Cerebellar cortex (tissue), 1 donor: ENCODE results near the gene KCNH1.

ENCODE experiments used
- DNase-seq: peaks from one replicate; pipeline ENCODE4 v3.0.0-alpha.2; 2015; ENCODE audit warnings: low spot score

The KCNH1 gene

GRCh38 chr1:210857146-210857663 is 276.7 kb downstream of the KCNH1 start:
- no peak for DNase-seq

DNA sequence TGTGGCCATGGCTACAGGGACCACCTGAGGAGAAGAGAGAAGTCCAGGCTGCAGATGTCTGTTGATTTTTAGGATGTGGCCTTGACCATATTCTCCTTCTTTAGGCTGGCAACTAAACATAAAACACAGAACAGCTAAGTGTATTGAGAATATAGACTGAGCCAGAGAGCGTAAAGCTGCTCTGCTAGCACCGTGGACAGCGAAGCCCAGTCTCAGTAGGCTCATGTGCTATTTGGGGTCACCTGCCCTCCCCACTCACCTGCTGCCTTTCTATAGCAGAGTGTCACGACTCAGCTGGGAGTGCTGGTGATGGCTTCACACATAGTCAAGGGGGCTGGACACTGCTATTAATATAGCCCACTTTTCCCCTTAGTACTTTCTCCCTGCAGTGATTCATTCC is 278.5 kb downstream of the KCNH1 start:
- DNase-seq = no peak

DNA sequence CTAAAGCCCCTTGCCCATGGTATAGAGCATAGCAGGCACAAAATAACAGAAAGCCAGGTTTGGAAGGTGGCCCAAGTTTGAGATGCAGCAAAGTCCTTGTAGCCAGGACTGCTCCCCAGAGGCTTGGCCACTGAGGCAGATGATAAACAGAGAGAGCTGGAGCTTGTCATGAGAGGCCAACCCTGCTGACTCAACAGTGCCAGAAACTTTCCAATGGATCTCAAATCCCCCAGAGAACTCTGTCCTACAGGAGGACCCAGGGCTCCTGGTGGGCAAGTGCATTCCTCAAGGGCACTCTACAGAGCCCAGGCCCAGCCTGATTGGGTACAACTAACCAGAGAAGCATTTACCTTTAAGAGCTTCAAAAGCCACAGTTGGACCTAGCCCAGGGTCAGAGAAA is 280.7 kb downstream of the KCNH1 start:
- no peak for DNase-seq

- peak; percentile 58 for DNase-seq
Observed at GRCh38 chr1:210850556-210850955, 283.4 kb downstream of the KCNH1 start.

DNA sequence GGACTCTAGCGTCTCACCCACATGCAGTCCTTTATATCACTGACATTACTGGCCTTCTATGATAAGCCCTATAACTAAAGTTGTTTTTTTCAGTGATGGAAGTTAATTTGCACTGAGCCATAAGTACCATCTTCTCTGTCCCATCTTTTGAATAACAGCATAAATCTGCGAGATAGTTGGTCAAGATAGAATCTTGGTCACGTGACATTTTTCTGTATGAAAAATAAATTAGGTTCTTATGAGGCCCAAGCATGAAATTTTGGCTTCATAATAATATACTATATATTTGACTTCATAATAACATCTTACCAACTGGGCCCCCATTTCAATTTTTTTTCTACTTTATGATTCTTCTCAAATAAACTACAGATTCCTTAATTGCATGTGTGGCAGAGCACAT is 285.5 kb downstream of the KCNH1 start:
- DNase-seq = no peak

DNA sequence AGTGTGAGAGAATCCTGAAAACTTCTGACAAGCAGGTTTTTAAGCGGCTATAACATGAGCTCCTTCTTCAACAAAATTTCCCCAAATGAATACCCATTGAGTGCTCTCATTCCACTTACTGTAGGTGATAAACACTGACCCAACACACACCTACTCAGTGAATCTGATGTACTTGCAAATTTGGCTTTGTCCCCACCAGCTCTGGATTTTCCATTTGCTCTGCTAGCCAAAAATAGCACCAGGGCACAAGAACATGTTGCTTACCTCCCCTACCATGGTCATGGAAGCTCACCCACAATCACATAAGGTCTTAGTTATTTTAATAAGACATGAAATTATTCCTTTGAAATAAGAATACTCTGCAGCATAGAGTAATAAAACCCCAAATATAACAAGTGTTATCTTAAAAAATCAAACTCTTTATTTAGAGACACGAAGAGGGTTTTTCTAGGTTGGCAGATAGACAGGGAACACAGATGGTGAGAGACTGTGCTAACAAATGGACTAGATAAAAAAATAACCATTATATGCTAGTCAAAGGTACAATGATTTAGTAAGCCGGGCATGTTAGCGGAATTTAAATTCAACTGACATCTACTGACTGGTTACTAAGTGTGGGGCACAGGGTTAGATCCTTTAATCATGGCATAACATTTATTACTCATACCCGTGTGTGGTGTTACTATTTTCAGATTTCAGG is 291.9 kb downstream of the KCNH1 start:
- DNase-seq = peak; percentile 98

DNA sequence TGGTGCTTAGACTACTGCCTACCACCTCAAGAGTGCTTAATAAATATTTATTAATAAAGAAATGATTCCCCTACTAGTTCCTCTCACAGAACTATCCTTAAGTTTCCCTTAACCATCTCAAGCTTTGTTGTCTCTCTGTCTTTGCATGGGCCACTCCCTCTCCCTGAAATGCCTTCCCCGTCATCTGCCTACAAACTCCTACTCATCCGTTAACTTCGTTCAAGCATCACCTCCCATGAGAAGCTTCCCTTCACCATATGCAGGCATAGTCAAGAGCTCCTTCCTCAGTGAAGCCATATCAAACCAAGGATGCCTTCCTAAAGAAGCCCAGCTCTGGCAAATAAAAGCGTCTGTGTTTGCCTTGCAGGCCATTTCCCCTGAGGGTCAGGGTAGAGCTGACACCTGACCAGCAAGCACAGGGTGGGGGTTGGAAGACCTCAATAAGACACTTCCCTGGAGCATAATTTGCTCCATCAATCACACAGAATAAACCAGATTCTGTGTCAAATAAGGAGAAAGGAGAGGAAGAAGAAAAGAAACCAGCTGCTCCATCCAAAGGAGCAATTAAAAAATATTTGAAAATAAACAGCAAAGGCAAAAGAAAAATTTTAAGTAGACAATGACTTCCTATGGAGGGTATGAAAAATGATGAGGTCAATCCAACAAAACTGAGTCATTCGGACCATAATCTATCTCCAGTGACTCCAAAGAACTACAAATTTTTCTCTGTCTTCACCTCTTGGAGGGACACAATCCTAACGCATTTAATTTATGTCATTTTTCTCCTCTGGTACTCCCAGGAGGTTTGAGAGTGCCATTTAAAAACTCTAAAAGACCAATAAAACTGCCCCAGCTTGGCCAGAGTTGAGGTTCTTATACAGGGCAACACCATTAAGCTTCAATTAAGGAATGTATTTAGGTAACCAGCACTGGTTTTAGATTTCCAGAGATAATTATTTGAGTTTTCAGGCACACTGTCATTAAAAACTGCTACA is 303.6 kb downstream of the KCNH1 start:
- no peak for DNase-seq

DNA sequence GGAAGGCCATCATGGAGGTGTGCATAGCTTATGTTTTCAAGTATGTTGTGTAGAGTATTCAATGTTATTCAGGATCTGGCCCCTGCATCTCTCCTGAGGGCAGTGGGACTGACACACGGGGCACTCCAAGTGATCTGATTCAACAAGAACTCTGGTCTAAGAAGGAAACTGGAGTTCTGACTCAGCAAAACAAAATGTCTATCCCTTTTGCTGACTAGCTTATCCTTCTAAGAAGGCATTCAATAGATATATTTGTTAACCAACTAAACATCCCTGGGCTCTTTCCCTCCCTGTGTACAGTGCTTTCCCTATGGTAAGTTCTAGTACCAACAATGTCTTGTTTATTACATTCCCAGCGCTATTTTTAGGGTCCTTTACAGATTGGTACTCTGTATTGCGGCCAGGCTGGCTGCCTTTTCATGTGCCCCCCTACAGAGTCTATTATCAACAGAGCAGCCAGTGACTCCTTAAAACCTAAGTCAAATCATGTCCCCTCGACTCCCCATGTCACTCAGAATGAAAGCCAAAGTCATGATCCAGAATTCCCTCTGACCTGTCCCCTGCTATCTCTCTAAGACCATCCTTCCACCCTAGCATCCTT is 304.9 kb downstream of the KCNH1 start:
- DNase-seq = peak; percentile 49

- no peak for DNase-seq
Observed at GRCh38 chr1:210827481-210827880, 306.5 kb downstream of the KCNH1 start.

- peak; percentile 81 for DNase-seq
Observed at GRCh38 chr1:210826686-210827085, 307.3 kb downstream of the KCNH1 start.

DNA sequence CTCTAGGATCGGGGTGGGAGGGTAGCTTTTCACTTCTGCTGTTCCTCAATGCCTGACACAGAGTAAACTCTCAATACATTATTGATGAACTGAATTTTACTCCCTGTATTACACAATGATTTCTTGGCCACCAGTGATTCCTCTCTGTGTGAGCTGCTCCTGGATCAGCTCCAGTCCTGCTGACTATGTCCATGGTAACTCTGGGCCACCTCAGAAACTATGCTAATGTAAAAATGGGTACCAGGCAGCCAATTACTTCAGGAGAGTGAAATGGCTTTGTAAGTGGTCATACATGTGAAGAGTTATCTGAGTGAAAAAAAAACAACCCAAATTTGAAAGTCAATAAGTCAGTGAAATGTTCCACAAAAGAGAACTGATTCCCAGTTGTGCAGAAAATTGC is 311.0 kb downstream of the KCNH1 start:
- DNase-seq = peak; percentile 57

DNA sequence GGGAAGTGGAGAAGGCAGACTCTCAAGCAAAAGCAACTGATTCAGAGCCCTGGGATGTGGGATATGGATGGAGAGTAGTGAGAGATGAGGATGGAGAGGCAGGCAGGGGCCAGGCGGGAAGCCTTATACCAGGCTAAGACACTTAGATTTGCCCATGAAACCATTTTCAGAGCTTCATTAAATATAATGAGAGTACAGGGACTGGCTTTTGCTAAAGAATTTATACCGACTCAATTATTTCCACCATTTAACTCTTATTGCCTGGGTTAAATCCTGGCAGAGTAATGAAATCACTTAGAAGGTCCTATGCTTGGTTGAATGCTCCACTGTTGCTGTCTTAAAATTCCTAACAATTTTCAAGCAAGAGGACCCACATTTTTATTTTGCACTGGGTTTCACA is 311.7 kb downstream of the KCNH1 start:
- no peak for DNase-seq

GRCh38 chr1:210821615-210822014 is 312.3 kb downstream of the KCNH1 start:
- DNase-seq = no peak

GRCh38 chr1:210819266-210819665 is 314.7 kb downstream of the KCNH1 start:
- peak; percentile 64 for DNase-seq

DNA sequence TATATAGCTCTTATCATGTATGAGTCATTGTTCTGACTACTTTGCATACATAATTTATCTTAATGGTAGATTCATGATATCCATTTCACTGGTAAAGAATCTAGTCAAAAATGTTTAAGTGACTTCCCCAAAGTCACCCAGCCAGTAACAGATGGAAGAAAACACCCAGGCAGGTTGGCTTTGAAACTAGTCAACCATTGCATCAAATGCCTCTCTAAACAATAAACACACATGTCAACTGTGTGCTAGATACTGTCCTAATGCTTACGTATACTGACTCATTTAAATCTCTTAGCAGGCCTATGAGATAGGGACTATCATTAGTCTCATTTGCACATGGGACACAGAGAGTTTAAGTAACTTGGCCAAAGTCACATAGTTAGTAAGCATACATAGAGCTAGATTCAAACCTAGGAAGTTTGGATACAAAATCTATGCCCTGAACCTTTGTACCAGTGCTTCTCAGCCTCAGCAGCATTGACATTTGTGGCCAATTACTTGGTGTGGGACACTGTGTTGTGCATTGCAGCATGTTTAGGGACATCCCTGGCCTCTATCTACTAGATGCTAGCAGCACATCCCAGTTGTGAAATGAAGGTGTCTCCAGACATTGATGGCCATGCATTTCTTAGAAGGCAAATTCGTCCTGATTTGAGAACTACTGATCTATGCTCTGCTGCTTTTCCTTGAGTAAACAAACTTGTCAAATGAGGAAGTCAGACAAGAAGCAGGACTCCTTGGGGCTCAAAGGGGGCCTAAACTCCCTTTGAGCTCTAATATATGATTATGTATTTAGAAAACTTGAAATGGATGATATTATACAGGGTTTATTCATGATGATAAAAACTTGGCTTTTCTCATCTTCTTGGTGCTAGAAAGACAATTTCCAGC is 316.3 kb downstream of the KCNH1 start:
- DNase-seq = no peak

- DNase-seq = peak; percentile 77
Observed at GRCh38 chr1:210815641-210816550, 318.1 kb downstream of the KCNH1 start.

DNA sequence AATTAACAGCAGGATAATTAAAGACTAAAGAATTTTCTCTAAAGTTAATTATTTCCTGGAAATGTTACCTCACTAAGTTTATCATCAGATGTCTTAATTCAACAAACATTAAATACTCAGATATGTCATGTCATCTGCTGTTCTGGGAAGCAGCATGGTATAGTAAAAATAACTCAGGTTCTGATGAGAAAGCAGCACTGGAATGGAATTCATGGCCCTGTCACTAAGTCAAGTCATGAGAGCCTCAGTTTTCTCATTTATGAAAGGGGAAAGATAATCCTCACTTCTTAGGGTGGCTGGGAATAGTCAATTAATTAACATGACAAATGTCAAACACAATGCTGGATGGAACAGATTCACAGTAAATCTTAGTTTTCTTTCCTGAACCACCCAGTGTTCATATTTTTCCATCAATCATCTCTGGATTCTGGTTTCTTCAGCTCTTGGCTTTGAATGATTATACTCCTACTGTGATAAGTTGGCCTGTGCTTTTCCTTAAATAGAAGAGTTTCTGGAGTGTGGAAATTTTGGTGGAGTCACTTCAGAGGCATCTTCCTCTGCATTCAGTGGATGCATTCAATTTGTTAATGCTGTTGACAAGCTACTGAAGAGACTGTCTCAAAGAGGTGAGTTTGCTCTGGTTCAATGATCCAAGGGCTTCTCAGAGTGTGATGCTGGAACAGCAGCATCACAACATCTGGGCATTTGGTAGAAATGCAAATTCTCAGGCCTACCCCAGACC is 319.4 kb downstream of the KCNH1 start:
- DNase-seq = no peak

DNA sequence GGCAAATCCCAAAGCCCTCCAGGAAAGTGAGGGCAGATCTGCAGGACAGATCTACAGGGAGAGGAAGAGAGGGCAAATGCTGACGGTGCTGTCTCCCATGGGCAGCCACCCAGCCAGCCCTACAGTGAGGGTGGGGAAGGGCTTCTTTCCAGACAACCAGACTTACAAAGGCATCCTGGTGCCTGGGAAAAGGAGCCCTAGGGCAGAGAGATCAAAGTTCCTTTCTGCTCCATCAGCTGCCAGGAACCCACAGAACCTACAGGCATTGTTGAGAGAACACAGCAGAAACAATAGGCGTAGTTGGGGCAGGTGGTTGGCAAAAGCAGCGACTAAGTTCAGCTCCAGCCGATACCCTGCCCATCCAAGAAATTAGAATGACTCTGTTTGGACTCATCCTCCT is 332.4 kb downstream of the KCNH1 start:
- no peak for DNase-seq

DNA sequence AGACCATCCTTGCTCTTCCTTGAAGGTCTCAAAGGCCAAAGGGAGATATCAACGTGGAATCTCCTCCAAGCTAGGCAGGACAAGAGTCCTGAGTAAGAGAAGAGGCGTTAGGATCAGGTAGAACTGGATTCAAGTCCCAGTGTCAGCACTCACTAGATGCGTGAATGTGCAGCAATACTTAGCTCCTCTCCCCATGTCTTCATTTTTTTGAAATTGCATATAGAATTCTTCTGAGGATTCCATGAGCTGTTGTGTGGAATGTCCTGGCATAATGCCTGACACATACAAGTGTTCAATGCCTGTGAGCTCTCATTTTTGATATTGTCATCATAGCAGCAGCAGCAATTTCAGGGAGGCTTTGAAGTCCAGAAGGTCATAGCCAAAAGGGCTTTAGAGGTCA is 333.2 kb downstream of the KCNH1 start:
- DNase-seq = no peak

DNA sequence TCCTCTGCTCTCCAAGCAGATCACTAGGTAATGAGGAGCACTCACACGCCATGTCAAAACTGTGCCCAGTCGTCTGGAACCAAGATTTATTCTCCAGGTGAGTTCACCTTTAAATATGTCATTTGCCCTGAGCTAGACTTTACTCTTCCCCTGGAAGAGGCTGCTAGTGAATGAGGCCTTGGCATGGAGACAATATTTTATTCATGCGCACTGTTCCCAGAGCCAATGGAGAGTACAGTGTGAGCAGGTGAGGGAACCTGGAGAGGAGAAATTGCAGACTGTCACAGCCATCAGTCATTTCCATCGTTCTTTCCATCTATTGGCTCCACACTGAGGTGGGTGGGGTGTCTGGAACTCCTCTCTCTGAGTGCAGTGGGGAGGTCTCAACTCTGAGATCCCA is 333.6 kb downstream of the KCNH1 start:
- DNase-seq = no peak
